HepG2 (cell line): ENCODE measurements around the gene RTEL1. TPM values are rescaled to one million over a fixed set of nuclear protein-coding genes. Genes with fewer than 3 reads are reported as not detected.

ENCODE experiments used
- ATAC-seq: fragments of 200-7000 bp; cut with Tn5 transposase; 3 replicates; pipeline ENCODE4 v1.9.1; 2020; ENCODE audit warnings: mild to moderate bottlenecking, moderate library complexity
- BruUV-seq: library from RNA; stranded (reverse); fragments of 400-500 nt; replicated peaks from 2 replicates; lab custom pipeline; 2021; lab: Mats Ljungman, UMichigan
- CTCF ChIA-PET: fragments of 300-600 bp; formaldehyde crosslinking; extraction: SDS; loops from one replicate; lab custom pipeline; 2021; ENCODE audit warnings: low total read pairs, inconsistent platforms, low intra/inter-chr PET ratio; lab: Yijun Ruan, JAX
- POLR2A ChIA-PET: fragments of 350-600 bp; sonication (Branson Sonifier 250); formaldehyde crosslinking; loops from one replicate; lab custom pipeline; 2020; ENCODE audit warnings: antibody characterized with exemption, inconsistent platforms; lab: Yijun Ruan, JAX
- DNase-seq: peaks from one replicate; pipeline ENCODE4 v3.0.0-alpha.2; 2015; ENCODE audit warnings: low spot score
- FAIRE-seq: peaks from 3 replicates; lab custom pipeline; 2011; peaks lifted over from hg19 to GRCh38; lab: Jason Lieb, UNC
- H2AFZ ChIP-seq: one replicate; pipeline ENCODE4 v1.6.1; 2011; ENCODE audit warnings: low read length, inconsistent platforms
- H3K27ac ChIP-seq: fragments of 300-600 bp; 3 replicates; pipeline ENCODE4 v1.8.0; 2011; ENCODE audit warnings: mixed run types, mild to moderate bottlenecking, mixed read lengths, low read length, inconsistent platforms; ENCODE audit not compliant: insufficient read depth; ENCODE audit errors: extremely low read length
- H3K27me3 ChIP-seq, 2 experiments: fragments of 200-600 bp in 1 of 2; 2 replicates in 1 of 2; 3 replicates in 1 of 2; pipeline versions ENCODE4 v1.6.0 to v1.8.0; 2011; ENCODE audit warnings: low read length in 2 of 2, mild to moderate bottlenecking in 2 of 2, moderate library complexity in 2 of 2, inconsistent platforms in 1 of 2; ENCODE audit not compliant: insufficient read depth in 2 of 2, control insufficient read depth in 1 of 2
- H3K36me3 ChIP-seq, 2 experiments: fragments of 200-600 bp in 1 of 2; replicated peaks in 1 of 2; 2 replicates in 1 of 2; 3 replicates in 1 of 2; pipeline versions ENCODE4 v1.5.1 to v1.8.0; 2011; ENCODE audit warnings: low read length in 2 of 2, inconsistent platforms in 1 of 2; ENCODE audit not compliant: insufficient read depth in 2 of 2, control insufficient read depth in 1 of 2
- H3K4me1 ChIP-seq: 2 replicates; pipeline ENCODE4 v1.5.1; 2012; ENCODE audit warnings: low read length, inconsistent platforms; ENCODE audit not compliant: insufficient read depth
- H3K4me2 ChIP-seq: 2 replicates; pipeline ENCODE4 v1.6.0; 2011; ENCODE audit warnings: low read depth, low read length, inconsistent platforms
- H3K4me3 ChIP-seq, 3 experiments: fragments of 200-600 bp in 1 of 3; sonication (generic), shearing (Covaris generic) in 1 of 3; replicated peaks in 1 of 3; 2 replicates each; pipeline ENCODE4 v1.5.1; 2011 to 2016; ENCODE audit warnings: low read length in 3 of 3, inconsistent platforms in 2 of 3, low read depth in 2 of 3, mild to moderate bottlenecking in 2 of 3, control low read depth in 1 of 3, mixed read lengths in 1 of 3; ENCODE audit not compliant: insufficient read depth in 1 of 3
- H3K79me2 ChIP-seq: one replicate; pipeline ENCODE4 v1.6.1; 2011; ENCODE audit warnings: low read length, inconsistent platforms; ENCODE audit not compliant: insufficient read depth
- H3K9ac ChIP-seq: 2 replicates; pipeline ENCODE4 v1.6.0; 2011; ENCODE audit warnings: mild to moderate bottlenecking, low read depth, low read length, inconsistent platforms; ENCODE audit not compliant: insufficient read depth
- H3K9me3 ChIP-seq: 2 replicates; pipeline ENCODE4 v1.5.1; 2012; ENCODE audit warnings: mild to moderate bottlenecking, low read length
- H4K20me1 ChIP-seq: 2 replicates; pipeline ENCODE4 v1.6.0; 2011; ENCODE audit warnings: inconsistent platforms, mild to moderate bottlenecking, low read length, moderate library complexity; ENCODE audit not compliant: insufficient read depth
- AGO1 ChIP-seq: fragments of 200-400 bp; formaldehyde crosslinking; IDR thresholded peaks from 2 replicates; pipeline ENCODE4 v1.6.1; 2017; ENCODE audit warnings: mild to moderate bottlenecking, low read depth, low read length, moderate library complexity; ENCODE audit not compliant: poor library complexity, severe bottlenecking
- HES4 ChIP-seq: sonication (generic); formaldehyde crosslinking; IDR thresholded peaks from 2 replicates; pipeline ENCODE4 v1.9.0; 2021; ENCODE audit warnings: mild to moderate bottlenecking, missing genetic modification reagents, borderline replicate concordance
- IKZF1 ChIP-seq: fragments of 450-650 bp; IDR thresholded peaks from 2 replicates; pipeline ENCODE4 v1.7.1; 2016
- KDM4B ChIP-seq: sonication (generic); formaldehyde crosslinking; IDR thresholded peaks from 2 replicates; pipeline ENCODE4 v1.4.0; 2020; ENCODE audit warnings: missing genetic modification reagents
- KLF6 ChIP-seq: IDR thresholded peaks from 2 replicates; pipeline ENCODE4 v1.8.0; 2016; ENCODE audit warnings: missing biosample characterization, missing genetic modification reagents
- MAFG ChIP-seq: sonication (generic); formaldehyde crosslinking; IDR thresholded peaks from 2 replicates; pipeline ENCODE4 v1.5.1; 2020; ENCODE audit warnings: mild to moderate bottlenecking, missing genetic modification reagents
- SAFB2 ChIP-seq: sonication (generic); formaldehyde crosslinking; IDR thresholded peaks from 2 replicates; pipeline ENCODE4 v1.5.1; 2020; ENCODE audit warnings: missing genetic modification reagents, low read depth, mild to moderate bottlenecking, borderline replicate concordance
- ZNF264 ChIP-seq: sonication (generic); formaldehyde crosslinking; IDR thresholded peaks from 2 replicates; pipeline ENCODE4 v1.4.0; 2020; ENCODE audit warnings: missing genetic modification reagents
- ZNF34 ChIP-seq: sonication (generic); formaldehyde crosslinking; IDR thresholded peaks from 2 replicates; pipeline ENCODE4 v1.4.0; 2020; ENCODE audit warnings: mild to moderate bottlenecking, missing genetic modification reagents, borderline replicate concordance
- ZNF589 ChIP-seq: sonication (generic); formaldehyde crosslinking; conservative IDR thresholded peaks from 2 replicates; pipeline ENCODE4 v1.8.0; 2022; ENCODE audit warnings: mild to moderate bottlenecking, moderate library complexity, missing genetic modification reagents
- WGBS: methylation state at CpG from one replicate; pipeline ENCODE4 v1.1.6; 2017; ENCODE audit warnings: low lambda C conversion rate; 5-methylcytosine and 5-hydroxymethylcytosine counted together
- in situ Hi-C: cut with HindIII; loops from 2 replicates; pipeline ENCODE4 v1.10.0; 2017; ENCODE audit warnings: low pct_unique_long_range_greater_than_20kb; ENCODE audit not compliant: extremely low pct_ligation_motif_present
- intact Hi-C: fragments of 100-400 bp; cut with micrococcal nuclease; formaldehyde crosslinking; loops from one replicate; pipeline ENCODE4 v1.10.0; 2022; ENCODE audit not compliant: unreplicated experiment
- polyA plus RNA-seq, 8 experiments: library from polyadenylated mRNA; depleted of rRNA in 3 of 8; stranded (reverse) in 7 of 8; unstranded in 1 of 8; fragments of >200 nt; fragmentation: Illumina TruSeq in 4 of 8; extraction: Trizol in 4 of 8; gene quantifications; 2 replicates each; pipeline versions ENCODE4 v1.2.1 to v1.2.3, GENCODE V29; 2011 to 2016; ENCODE audit warnings: low read depth in 4 of 8, missing spikeins in 1 of 8, mixed read lengths in 1 of 8; ENCODE audit not compliant: insufficient read depth in 1 of 8
- total RNA-seq, 5 experiments: library from RNA; depleted of rRNA; stranded (reverse); fragments of >200 nt; fragmentation: Illumina TruSeq; extraction: Trizol; gene quantifications; 2 replicates each; pipeline ENCODE4 v1.2.3, GENCODE V29; 2016; ENCODE audit warnings: low read depth in 1 of 5
- TF ChIP-seq, protein P1 (sequence below): sonication (generic); formaldehyde crosslinking; IDR thresholded peaks from 2 replicates; pipeline ENCODE4 v1.5.1; 2020; ENCODE audit warnings: mild to moderate bottlenecking, moderate library complexity, missing genetic modification reagents
- TF ChIP-seq, protein P2 (sequence below): IDR thresholded peaks from 2 replicates; pipeline ENCODE4 v1.6.1; 2016; ENCODE audit warnings: missing compliant biosample characterization, missing genetic modification reagents, borderline replicate concordance
- TF ChIP-seq, protein P3 (sequence below): sonication (generic); formaldehyde crosslinking; conservative IDR thresholded peaks from 2 replicates; pipeline ENCODE4 v1.8.1; 2023; ENCODE audit warnings: missing genetic modification reagents
- TF ChIP-seq, protein P4 (sequence below): sonication (generic); formaldehyde crosslinking; IDR thresholded peaks from 2 replicates; pipeline ENCODE4 v1.5.0; 2020; ENCODE audit warnings: missing genetic modification reagents

Gene RTEL1
- total and polyA plus RNA-seq, 2 of the 13 experiments (the other 11 are each of a cell fraction or from before 2014, with no cell fraction given): 21.8 to 36.4 TPM

DNA sequence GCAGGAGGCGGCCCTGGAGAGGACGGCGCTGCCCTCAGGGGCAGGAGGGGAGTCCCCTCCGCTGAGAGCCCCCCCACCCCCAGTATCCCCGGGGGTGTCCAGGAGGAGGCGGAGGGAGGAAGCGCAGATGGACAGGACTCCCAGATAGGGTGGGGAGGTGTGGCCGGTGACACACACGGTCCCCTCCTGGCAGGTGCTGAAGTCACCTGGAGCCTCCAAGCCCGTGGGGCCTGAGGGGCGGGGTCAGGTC, 6.2 kb upstream of the RTEL1 start (continued):
- TF ChIP-seq, protein P1, sequence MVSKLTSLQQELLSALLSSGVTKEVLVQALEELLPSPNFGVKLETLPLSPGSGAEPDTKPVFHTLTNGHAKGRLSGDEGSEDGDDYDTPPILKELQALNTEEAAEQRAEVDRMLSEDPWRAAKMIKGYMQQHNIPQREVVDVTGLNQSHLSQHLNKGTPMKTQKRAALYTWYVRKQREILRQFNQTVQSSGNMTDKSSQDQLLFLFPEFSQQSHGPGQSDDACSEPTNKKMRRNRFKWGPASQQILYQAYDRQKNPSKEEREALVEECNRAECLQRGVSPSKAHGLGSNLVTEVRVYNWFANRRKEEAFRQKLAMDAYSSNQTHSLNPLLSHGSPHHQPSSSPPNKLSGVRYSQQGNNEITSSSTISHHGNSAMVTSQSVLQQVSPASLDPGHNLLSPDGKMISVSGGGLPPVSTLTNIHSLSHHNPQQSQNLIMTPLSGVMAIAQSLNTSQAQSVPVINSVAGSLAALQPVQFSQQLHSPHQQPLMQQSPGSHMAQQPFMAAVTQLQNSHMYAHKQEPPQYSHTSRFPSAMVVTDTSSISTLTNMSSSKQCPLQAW (CRISPR knock-in tag): 0 out of 2 replicates have a peak, but pooled peaks have one; percentile 62
- TF ChIP-seq, all 625 proteins: peak for 22

DNA sequence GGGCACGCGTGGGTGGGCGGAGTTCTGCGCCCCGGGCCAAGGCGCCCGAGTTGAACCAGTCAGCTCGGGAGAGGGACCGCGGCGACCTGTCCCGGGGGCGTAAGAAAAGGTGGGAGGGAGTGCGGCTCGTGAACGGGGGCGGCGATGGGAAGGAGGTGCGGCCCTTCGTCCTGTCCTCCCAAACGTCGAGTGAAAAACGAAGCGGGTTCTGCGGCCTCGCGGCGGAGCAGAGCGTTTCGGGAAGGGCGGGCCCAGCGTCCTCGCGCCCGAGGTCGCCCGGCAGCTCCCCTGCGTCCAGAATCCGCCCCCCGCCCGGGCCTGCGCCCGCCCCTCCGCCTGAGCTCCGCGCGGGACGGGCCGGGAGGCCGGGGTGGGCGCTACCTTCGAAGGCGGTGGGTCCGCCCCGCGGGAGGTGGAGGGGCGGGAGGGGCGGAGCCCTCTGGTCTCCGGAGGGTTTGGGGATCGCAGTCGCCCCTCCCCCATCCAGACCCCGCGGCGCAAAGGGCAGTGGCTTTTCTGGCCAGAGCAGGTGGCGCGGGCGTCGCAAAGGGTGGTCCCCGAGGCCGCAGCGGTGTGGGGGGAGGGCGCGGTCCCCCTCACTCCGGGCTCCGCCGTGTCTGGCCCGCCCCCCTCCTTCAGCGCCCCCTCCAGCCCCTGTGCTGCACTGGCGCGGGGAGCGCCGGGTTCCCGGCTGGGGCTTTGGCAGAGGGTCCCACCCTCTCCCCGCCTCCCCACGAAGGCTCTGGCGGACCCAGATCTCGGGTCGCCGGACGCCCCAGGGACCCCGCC, 5.7 kb upstream of the RTEL1 start:
- no TSS peak for BruUV-seq
- CTCF ChIA-PET: no interaction called here
- H3K4me2 ChIP-seq: peak overlapping the region; percentile 80
- TF ChIP-seq ZNF589 (CRISPR knock-in tag) (no peak), AGO1 (no peak), HES4 (CRISPR knock-in tag) (no peak), KDM4B (CRISPR knock-in tag) (no peak), IKZF1 (no peak), KLF6 (no peak), SAFB2 (0 out of 2 replicates have a peak, but pooled peaks have one; percentile 64), MAFG (no peak), ZNF34 (CRISPR knock-in tag) (0 out of 2 replicates have a peak, but pooled peaks have one; percentile 72), ZNF264 (CRISPR knock-in tag) (no peak)
- TF ChIP-seq, protein P2, sequence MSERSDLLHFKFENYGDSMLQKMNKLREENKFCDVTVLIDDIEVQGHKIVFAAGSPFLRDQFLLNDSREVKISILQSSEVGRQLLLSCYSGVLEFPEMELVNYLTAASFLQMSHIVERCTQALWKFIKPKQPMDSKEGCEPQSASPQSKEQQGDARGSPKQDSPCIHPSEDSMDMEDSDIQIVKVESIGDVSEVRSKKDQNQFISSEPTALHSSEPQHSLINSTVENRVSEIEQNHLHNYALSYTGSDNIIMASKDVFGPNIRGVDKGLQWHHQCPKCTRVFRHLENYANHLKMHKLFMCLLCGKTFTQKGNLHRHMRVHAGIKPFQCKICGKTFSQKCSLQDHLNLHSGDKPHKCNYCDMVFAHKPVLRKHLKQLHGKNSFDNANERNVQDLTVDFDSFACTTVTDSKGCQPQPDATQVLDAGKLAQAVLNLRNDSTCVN (CRISPR knock-in tag): no peak
- TF ChIP-seq, protein P3, sequence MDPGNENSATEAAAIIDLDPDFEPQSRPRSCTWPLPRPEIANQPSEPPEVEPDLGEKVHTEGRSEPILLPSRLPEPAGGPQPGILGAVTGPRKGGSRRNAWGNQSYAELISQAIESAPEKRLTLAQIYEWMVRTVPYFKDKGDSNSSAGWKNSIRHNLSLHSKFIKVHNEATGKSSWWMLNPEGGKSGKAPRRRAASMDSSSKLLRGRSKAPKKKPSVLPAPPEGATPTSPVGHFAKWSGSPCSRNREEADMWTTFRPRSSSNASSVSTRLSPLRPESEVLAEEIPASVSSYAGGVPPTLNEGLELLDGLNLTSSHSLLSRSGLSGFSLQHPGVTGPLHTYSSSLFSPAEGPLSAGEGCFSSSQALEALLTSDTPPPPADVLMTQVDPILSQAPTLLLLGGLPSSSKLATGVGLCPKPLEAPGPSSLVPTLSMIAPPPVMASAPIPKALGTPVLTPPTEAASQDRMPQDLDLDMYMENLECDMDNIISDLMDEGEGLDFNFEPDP: no peak
- TF ChIP-seq, protein P4, sequence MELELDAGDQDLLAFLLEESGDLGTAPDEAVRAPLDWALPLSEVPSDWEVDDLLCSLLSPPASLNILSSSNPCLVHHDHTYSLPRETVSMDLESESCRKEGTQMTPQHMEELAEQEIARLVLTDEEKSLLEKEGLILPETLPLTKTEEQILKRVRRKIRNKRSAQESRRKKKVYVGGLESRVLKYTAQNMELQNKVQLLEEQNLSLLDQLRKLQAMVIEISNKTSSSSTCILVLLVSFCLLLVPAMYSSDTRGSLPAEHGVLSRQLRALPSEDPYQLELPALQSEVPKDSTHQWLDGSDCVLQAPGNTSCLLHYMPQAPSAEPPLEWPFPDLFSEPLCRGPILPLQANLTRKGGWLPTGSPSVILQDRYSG: peak; percentile 72; the same call in 1 of the 2 replicates

More for the DNA sequence above, 5.7 kb upstream of the RTEL1 start:
- H3K36me3 ChIP-seq: peaks cover 3 to 4% of the 10 kb centered on the region in 2 experiments; a peak in 4 of 5 replicates
- peaks cover 31% of the 10 kb centered on the region for H3K4me1 ChIP-seq
- in situ Hi-C loops (no loop called here), intact Hi-C loops (loop anchor here (10.0 kb wide), 1 partner anchor 118 kb away; the partner anchor contains the start of gene PTK6)
- 12% methylated on average over 37 of the region's 91 CpGs for WGBS
- POLR2A ChIA-PET: interaction anchor here (0.8 to 4.3 kb wide), 7 partner anchors 10 to 410 kb away, joined by 3 to 58 read pairs (median 5); partner anchors contain the start of genes GMEB2 and TCEA2
- H3K79me2 ChIP-seq: peaks cover 6% of the 10 kb centered on the region
- H2AFZ ChIP-seq: no peak overlapping the region
- peak; percentile 41 for DNase-seq
- H3K27ac ChIP-seq: peak overlapping the region; percentile 64
- peak overlapping the region; percentile 66 to 83 (median 80) for H3K4me3 ChIP-seq
- peaks cover 3% of the 10 kb centered on the region; the same call in 1 of the 2 replicates for H4K20me1 ChIP-seq
- no peak for FAIRE-seq
- H3K9ac ChIP-seq: peak overlapping the region; percentile 64
- H3K27me3 ChIP-seq: no peaks in the 10 kb centered on the region
- peak; percentile 48 for ATAC-seq
- no peaks in the 10 kb centered on the region for H3K9me3 ChIP-seq
